Activated naive CD4-positive, alpha-beta T cell treated with Interleukin-2 at 50 U/mL for 16 hours (primary cell): ENCODE data around the gene CITED4.
A peak's percentile ranks its signal among the peaks of the same experiment; 100 is the strongest.
"Not testable (repeated sequence)": the region's sequence is repeated elsewhere in the genome, so short reads cannot be mapped to it uniquely, and the experiment has no call there.

ENCODE experiments used
- DNase-seq: peaks from one replicate; pipeline ENCODE4 v3.0.0-alpha.2; 2020

Gene CITED4, protein sequence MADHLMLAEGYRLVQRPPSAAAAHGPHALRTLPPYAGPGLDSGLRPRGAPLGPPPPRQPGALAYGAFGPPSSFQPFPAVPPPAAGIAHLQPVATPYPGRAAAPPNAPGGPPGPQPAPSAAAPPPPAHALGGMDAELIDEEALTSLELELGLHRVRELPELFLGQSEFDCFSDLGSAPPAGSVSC

DNA sequence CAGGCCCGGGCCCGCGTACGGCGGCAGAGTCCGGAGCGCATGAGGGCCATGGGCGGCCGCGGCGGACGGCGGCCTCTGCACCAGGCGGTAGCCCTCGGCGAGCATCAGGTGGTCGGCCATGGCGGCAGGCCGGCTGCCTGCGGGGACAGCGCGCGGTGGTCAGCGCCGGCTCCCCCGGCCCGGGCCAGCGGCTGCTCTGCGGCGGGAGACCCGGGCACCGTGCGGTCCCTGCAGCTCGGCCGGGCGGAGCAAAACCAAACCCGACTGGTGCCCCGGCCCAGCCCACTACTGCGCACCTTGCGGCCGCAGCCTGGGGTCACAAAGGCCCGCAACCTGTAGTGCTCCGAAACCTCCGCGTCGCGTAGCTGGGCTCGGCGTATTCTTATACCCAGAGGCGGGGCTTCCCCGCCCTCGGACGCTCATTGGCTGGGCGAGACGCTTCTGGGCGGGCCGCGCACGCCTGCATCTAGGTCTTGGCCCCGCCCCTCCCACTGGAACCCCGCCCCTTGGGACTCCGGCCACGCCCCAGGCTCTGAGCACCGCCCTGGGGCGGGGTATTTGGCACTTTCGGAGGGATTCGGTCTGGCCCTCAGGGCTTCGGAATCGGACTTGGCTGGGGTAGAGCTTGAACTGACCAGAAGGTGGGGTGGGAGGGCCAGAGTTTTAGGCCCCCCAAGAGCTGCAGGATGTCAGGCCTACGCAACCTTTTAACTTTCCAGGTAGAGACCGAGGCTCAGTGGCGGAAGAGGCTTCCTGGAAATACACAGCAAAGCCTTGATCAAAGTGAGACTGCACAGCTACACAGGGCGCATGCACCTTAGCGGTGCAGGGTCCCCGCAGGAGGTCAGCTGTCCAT is at the start of gene CITED4:
CITED4 (minus strand) TSS at position 356 of the 856 bp plus-strand sequence; CDS start at position 120, 236 bp downstream.
- DNase-seq = peak; percentile 96

DNA sequence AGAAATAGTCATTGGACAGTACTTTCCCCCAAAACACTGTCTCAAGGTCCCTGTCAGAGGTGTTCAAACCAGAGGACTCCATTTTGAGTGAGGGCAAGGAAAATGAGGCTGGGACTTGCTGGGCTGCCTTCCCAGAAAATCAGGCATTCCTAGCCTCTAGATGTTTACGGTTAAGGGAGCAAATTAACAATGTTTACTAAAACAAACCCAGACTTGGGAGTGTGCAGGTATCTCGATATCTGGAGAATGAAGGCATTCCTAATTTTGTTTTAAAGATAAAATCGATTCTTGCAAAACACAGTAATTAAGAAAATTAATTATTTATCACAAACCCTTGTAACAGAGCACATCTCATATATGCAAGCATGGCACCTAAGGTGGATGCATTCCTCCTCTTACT is 48.9 kb upstream of the CITED4 start:
- DNase-seq = no peak

DNA sequence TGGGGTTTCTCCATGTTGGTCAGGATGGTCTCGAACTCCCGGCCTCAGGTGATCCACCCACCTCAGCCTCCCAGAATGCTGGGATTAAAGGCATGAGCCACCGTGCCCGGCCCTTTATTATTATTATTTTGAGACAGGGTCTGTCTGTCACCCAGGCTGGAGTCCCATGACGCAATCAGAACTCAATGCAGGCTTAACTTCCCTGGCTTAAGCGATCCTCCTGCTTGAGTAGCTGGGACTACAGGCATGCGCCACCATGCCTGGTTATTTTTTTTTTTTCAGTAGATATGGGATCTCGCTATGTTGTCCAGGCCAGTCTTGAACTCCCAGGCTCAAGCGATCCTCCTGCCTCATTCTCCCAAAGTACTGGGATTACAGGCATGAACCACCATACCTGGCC is 47.1 kb upstream of the CITED4 start:
- DNase-seq = no peak

DNA sequence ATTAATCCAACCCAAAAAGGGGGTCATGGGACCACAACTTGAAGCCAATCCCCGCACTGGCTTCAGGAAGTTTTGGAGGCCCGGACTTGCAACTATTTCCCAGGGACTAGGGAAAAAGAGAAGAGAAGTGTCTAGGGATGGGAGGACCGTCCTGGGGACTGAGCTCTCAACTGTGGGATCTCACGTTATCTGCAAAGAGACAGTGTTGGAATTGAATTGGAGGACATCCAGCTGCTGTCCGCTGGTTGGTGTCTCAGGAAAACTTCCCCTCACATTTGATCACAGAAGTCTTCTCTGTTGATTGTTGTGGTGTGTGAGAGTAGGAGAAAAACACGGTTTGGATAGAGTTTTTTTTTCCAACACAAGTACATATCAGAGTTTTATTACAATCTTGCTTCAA is 46.2 kb upstream of the CITED4 start:
- DNase-seq = no peak

DNA sequence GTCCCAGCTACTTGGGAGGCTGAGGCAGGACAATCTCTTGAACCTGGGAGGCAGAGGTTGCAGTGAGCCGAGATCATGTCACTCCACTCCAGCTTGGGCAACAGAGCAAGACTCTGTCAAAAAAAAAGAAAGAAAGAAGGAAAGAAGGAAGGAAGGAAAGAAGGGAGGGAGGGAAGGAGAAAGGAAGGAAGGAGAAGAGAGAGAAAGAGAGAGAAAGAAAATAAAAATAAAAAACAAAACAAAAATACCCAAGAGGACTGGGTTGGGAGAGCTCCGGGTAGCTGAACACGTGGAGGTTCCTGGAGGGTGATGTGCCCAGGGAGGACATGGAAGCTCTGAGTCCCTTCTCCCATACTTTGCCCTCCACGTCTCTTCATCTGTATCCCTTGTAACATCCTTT is 45.7 kb upstream of the CITED4 start:
- no peak for DNase-seq

DNA sequence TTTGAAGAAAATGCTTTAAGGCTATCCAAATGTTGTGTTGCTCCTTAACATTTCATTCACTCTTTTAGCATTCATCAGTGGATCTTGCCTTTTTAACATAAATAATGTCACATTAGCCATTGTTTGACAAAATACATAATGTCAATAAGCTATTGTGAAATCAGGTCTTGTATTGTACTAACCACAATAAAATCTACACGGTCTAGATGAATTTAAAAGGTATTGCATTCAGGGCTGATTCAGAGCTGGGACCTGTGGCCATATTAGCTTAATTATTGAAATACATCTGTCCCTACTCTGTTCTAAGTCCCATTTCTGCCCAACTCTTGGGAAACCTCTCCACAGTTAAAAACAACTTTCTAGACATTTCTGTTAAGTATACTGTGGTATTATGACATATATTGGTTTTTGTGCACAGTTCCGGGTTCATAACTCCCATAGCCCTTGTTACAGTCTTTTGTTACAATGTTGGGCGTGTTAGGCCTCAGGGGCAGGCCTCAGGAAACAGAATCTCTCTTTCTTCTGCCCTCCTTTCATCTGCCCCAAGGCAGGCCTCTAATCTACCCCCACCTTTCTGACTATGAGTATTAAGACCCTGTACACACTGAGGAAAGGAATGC is 44.7 kb upstream of the CITED4 start:
- DNase-seq = no peak

DNA sequence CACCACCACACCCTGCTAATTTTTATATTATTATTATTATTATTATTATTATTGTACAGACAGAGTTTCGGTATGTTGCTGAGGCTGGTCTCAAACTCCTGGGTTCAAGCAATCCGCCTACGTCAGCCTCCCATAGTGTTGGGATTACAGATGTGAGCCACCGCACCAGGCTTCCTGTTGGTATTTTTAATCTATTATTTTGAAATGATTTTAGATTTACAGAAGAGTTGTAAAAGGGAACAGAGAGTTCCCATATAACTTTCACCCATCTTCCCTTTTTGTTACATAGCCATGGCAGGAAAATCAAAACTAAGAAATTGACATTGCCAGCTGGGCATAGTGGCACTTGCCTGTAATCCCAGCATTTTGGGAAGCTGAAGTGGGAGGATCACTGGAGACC is 42.9 kb upstream of the CITED4 start:
- DNase-seq = no peak

DNA sequence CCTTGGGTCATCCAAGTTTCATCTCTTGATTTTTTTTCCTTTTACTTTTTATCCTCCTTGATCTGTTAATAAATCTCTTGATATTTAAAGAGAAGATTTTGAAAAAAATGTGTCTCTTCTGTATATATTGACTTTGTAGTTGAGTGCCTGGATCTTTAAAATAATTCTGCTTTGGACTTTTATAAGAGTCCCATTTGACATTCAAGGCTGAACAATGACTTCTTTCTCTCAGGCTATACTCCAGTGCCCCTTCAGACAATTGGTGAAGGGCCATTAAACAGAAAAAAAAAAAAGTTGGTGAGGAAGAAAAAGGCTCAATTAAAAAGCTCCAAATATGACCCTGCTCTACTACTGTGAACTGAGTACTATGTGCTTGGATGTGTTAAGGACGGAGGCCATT is 40.9 kb upstream of the CITED4 start:
- DNase-seq = no peak

DNA sequence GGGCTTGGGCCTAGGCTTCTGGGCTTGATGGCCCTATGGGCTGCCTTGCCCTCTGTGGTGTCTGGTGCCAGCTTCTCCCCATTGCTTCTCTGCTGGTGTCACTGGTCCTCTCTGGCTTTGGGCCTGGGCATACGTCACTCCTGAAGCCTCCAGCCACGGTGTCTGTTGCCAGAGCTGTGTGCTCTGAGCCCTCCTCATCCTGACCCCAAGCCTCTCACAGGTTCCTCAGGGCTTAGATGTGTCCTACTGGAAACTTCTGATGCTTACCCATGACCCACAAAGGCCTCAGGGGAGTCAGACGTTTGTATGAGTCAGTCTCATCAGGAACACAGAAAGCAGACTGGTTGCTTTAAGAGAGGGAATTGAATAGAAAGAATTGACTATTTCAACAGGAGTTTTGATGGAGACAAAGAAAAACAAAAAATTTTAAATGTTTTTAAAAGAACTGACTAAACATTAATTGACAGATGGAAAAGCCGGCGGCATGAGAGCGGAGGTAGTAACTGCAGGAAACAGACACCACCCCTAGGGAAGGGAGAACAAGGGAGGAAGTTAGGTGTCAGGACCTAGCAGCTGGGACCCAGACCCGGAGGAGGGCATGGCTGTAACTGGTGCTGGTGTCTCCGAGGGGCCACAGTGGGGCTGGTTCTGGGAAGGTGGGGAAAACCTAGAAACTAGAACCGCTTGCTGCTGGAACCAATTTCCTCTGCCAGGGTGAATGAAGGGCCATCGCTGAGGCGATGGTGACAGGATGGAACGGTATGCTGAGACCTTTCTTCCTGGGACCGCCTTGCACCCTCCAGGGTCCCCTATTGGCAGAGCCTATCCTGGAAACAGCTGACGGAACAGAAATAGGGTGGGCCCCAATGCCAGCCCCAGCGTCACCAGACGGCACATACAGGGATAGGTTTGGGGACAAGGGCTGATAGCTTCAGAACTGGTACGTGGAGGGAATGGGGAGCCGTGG is 40.0 kb upstream of the CITED4 start:
- DNase-seq = no peak

DNA sequence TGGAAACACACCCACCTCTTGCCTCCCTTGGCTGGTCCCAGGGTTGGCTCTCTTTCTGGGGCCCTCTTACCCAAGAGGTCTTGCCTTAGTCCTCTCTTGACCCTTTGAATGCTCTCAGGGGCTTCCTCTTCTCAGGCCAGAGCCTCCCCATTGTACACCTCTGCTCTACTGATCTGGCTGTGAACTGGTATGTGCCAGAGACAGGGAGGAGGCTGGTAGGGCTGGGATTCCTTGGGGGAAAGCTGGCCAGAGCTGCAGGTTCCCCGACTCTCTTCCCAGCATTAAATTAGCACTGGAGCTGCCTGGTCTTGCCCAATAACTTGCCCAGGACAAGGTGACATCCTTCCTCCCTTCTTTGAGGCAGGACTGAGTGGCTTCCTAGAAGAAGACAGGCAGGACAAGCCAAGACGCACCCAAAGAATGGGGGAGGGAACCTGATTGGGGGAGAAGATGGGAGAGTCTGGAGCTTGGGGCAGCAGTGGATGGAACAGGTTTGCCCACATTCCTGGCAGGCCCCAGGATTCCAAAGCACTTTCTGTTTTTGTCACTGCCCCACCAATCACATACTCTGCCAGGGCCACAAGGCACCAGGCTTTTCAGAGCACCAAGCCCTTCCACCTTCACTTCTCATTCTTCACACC is 37.2 kb upstream of the CITED4 start:
- no peak for DNase-seq

DNA sequence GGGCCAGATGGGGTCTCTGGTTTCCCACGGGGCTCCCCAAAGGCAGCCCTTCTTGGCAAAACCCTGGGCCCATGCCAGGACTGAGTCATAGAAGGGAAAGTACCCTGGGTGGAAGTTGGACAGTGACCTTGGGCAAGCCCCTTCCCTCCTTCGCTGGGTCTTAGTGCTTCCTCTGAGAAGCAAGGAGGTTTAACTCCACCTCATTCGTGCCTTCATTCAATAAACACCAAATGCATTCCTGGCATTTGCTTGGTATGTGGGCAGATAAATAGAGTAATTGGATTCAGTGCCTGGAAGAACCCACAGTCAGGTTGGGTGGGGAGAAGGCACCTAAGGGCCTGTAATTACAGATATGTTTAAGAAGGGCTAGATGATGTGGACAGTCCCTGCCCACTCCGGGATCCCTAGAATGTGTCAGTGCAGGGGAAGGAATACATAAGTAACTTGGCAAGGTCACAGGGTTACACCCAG is 36.3 kb upstream of the CITED4 start:
- no peak for DNase-seq

DNA sequence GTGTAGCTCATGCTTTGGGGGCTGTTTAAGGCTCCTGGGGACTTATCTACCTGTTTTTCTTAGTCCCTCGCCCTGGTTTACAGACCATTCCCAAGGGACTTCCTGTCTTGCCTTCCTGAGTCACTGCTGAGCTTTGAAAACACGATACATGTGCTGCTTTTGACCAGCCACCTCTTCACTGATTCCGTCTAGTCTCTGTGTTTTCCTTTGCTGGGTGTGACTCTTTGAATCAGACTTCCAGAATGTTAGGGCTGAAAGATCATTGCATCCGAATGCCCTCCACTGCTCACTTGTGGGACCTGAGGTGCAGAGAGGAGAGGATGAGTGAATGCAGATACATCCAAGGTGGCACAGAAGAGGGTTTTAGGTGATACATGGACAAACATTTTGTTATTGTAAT is 35.4 kb upstream of the CITED4 start:
- no peak for DNase-seq

DNA sequence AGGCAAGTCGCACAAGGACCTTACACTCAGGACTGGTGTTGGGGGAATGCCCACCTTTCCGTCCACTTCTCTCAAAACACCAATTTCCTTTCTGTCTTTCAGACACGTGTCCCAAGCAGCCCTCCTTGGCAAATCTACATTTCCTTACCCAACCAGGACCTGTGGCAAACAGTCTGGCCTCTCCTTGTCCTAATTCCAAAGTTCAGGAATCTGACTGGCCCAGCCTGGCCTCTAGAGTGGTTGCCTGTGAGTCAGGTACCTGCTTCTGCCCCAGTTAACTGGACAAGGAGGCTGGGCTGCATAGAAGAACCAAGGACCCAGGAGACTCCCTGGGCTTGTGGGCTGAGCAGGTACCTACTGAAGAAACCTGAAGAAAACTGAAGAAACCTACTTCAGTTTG is 34.3 kb upstream of the CITED4 start:
- no peak for DNase-seq

DNA sequence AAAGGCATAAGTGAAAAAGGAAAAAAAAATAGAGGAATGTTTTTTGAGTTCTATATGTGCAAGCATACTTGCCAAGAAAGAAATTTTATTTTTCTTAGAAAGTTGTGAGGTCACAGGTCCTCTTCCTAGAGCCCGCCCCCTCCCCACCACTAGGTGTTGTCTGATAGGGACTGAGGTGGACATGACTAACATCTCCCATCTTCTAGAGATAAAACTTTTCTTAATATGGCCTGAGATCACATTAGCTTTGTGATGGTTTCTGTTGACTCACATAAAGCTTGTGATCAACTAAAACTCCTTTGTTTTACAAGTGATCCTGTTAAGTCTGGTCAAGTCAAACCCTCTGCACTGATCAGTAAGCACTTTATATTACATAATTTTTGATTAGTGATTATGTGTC is 33.4 kb upstream of the CITED4 start:
- DNase-seq = no peak

DNA sequence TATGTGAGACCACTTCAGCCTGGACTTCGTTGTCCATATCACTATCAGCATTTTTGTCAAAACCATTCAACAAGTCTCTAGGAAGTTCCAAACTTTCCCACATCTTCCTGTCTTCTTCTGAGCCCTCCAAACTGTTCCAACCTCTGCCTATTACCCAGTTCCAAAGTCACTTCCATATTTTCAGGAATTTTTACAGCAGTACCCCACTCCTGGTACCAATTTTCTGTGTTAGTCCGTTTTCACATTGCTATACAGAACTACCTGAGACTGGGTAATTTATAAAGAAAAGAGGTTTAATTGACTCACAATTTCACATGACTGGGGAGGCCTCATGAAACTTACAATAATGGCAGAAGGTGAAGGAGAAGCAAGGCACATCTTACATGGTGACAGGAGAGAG is 32.7 kb upstream of the CITED4 start:
- DNase-seq = not testable (repeated sequence)

DNA sequence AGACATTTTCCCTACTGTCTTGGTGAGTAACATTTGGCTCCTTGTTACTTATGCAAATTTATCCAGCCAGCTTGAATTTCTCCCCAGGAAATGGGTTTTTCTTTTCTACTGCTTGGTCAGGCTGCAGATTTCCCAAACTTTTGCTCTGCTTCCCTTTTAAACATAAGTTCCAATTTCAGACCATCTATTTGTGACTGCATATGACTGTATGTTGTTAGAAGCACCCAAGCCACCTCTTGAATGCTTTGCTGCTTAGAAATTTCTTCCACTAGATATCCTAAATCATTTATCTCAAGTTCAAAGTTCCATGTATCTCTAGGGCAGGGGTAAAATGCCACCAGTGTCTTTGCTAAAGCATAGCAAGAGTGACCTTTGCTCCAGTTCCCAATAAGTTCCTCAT is 32.3 kb upstream of the CITED4 start:
- no peak for DNase-seq

DNA sequence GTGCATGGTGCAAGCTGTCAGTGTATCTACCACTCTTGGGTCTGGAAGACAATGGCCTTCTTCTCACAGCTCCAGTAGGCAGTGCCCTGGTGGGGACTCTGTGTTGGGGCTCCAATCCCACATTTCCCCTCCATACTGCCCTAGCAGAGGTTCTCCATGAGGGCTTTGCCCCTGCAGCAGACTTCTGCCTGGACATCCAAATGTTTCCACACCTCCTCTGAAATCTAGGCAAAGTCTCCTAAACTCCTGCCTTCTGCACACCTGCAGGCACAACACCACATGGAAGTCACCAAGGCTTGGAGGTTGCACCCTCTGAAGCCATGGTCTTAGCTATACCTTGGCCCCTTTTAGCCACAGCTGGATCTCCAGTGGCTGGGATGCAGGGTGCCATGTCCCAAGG is 31.8 kb upstream of the CITED4 start:
- no peak for DNase-seq

DNA sequence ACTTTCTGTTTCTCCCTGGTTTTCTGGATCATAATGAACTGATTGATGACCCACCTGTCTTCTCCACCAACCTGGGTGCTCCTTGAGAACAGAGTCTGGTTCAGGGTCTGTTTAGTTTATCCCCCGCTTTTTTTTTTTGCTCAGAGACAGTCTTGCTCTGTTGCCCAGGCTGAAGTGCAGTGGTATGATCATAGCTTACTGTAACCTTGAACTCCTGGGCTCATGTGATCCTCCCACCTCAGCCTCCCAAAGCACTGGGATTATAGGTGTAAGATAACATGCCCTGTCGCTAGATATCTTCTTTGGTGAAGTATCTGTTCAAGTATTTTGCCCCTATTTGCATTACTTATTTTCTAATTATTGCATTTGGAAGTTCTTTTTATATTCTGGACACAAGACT is 30.2 kb upstream of the CITED4 start:
- DNase-seq = no peak

DNA sequence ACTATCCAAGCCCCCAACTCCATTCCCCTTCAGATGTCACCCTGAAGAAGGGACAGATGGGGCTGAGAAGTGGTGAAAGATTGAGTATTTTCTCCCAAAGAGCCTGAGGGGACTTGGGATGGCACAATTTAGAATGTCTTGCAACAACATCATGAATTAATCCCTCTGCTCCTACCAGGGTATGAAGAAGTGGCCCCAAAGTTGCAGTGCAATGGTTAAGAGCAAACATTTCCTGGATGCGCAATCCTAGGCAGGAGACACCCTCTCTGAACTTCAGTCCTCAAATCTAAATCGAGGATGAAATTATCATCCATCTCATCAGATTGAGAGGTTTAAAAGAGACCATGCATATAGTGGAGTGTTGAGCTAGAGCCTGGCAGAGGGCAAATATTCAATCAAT is 28.6 kb upstream of the CITED4 start:
- no peak for DNase-seq

DNA sequence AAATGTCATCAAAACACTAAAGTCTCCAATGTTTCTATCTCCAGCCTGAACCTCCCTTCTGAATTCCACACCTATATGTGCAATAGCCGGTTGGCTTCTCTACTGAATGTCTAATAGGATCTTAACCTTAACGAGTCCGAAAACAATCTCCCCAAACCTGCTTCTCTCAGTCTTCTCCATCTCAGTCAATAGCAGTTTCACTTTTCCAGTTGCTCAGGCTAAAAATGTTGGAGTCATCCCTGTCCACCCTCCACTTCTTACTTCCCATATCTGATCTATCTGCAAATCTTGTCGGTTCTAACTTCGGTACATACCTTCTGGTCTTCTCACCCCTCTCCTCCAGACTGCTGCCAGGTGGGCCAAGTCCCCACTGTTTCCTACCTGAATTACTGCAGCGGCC is 25.5 kb upstream of the CITED4 start:
- no peak for DNase-seq

DNA sequence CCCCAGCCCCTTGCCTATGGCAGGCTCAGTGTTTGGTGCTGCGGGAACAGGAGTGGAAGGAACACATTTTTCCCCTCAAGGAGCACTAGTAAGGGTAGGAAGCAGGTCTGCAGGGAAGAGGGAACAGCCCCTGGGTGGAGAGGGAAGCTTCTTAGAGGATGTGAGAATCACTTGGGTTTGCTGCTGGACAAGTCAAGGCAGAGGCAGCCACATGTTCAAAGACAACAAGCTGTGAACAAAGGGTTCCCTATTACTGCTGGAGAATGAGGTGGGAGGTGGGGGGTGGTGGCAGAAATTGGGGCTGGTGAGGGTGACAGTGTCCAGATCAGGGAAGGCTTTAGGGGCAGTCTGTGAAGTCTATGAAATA is 24.8 kb upstream of the CITED4 start:
- no peak for DNase-seq

DNA sequence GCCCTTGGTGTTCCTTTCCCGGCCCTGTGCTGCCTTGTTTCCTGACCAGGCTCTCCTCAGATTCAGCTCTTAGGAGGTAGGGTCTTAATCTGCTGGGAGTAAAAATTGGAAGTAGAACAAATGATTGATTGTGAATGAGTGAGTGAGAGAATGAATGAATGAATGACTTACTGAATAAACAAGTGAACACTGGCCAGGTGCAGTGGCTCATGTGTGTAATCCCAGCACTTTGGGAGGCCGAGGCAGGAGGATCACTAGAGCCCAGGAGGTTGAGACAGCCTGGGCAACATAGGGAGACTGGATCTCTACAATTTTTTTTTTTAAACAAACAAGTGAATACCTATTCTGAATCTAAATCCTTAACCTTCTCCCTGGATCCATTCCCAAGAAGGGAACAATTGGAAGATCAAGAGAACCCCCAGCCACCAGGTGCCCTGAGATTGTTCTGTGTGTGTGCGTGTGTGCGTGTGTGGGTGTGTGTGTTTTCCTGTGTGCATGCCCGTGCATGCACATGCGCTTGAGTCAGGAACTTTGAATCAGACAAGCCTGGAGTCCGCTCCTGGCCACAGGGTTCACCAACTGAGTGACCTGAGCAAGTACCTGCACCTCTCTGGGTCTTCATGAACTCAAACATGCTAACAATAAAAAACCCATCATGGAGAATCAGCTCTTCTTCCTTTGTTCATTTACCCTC is 24.3 kb upstream of the CITED4 start:
- no peak for DNase-seq
